ENCODE data around the gene PSMA5. TPM values are rescaled to one million over a fixed set of nuclear protein-coding genes. Genes with fewer than 3 reads are reported as not detected.

The PSMA5 gene
- total RNA-seq, 4 donors from 2014 or later, result 15.1 to 46.0 (median 30.3) TPM

GRCh38 chr1:109443476-109443875, 17.2 kb upstream of the PSMA5 start:
- no peak for TF ChIP-seq CTCF (IDR thresholded peaks at IDR 0.05; ENCODE audit: low read depth)

GRCh38 chr1:109441069-109441468, 14.8 kb upstream of the PSMA5 start:
- no peak for TF ChIP-seq CTCF (IDR thresholded peaks at IDR 0.05; ENCODE audit: low read depth)

- TF ChIP-seq CTCF (IDR thresholded peaks at IDR 0.05; ENCODE audit: low read depth), result no peak
These were observed 12.6 kb upstream of the PSMA5 start for GRCh38 chr1:109438798-109439297.

GRCh38 chr1:109434484-109434883, 8.2 kb upstream of the PSMA5 start:
- TF ChIP-seq CTCF (IDR thresholded peaks at IDR 0.05; ENCODE audit: low read depth), result no peak

GRCh38 chr1:109433322-109433721, 7.1 kb upstream of the PSMA5 start:
- TF ChIP-seq CTCF (IDR thresholded peaks at IDR 0.05; ENCODE audit: low read depth), result no peak

- TF ChIP-seq CTCF (IDR thresholded peaks at IDR 0.05; ENCODE audit: low read depth), result no peak
These were observed 6.1 kb upstream of the PSMA5 start for GRCh38 chr1:109432336-109432735.

GRCh38 chr1:109427171-109427467, 871 bp upstream of the PSMA5 start:
- TF ChIP-seq CTCF (IDR thresholded peaks at IDR 0.05; ENCODE audit: low read depth), result no peak

Measured in subcutaneous adipose tissue (tissue), 4 donors.